ENCODE measurements around the gene MAST2. TPM values are rescaled to one million over a fixed set of nuclear protein-coding genes. Genes with fewer than 3 reads are reported as not detected.

MAST2 gene
- total and polyA plus RNA-seq, 2 of the 13 experiments (the other 11 are each of a cell fraction or from before 2014, with no cell fraction given) = 15.3 to 23.0 TPM

- TF ChIP-seq IRF1 (CRISPR knock-in tag; IDR thresholded peaks at IDR 0.05; ENCODE audit: low read depth) (no peak), MTA1 (CRISPR knock-in tag; IDR thresholded peaks at IDR 0.05; ENCODE audit: borderline replicate concordance) (no peak), CENPX (CRISPR knock-in tag; IDR thresholded peaks at IDR 0.05) (no peak), FOXA3 (CRISPR knock-in tag; IDR thresholded peaks at IDR 0.05) (no peak)
Observed at GRCh38 chr1:46080257-46080656, 276.8 kb downstream of the MAST2 start (continued).

GRCh38 chr1:46081206-46081605 lies 277.8 kb downstream of the MAST2 start:
- no peaks in the 10 kb centered on the region for H3K4me1 ChIP-seq (ENCODE audit: insufficient read depth, low read length)
- no peak overlapping the region for H3K27ac ChIP-seq (ENCODE audit: extremely low read length, insufficient read depth, low read length)
- TF ChIP-seq ZNF546 (CRISPR knock-in tag; conservative IDR thresholded peaks at IDR 0.05) (no peak), TCF12 (IDR thresholded peaks at IDR 0.05) (no peak), TCF12 (CRISPR knock-in tag; IDR thresholded peaks at IDR 0.05) (no peak), ARHGAP35 (CRISPR knock-in tag; IDR thresholded peaks at IDR 0.05; ENCODE audit: borderline replicate concordance) (no peak), RXRB (CRISPR knock-in tag; IDR thresholded peaks at IDR 0.05; ENCODE audit: borderline replicate concordance) (no peak), HOXA3 (CRISPR knock-in tag; IDR thresholded peaks at IDR 0.05) (no peak), DR1 (CRISPR knock-in tag; IDR thresholded peaks at IDR 0.05) (no peak), ARID3A (IDR thresholded peaks at IDR 0.05; ENCODE audit: low read depth, low read length) (no peak), NCOA5 (CRISPR knock-in tag; IDR thresholded peaks at IDR 0.05) (no peak), GPN1 (CRISPR knock-in tag; IDR thresholded peaks at IDR 0.05; ENCODE audit: borderline replicate concordance) (no peak), ZNF710 (CRISPR knock-in tag; IDR thresholded peaks at IDR 0.05; ENCODE audit: borderline replicate concordance) (no peak), U2AF1 (optimal IDR thresholded peaks at IDR 0.05; ENCODE audit: low read depth, low read length) (no peak), NCOR1 (IDR thresholded peaks at IDR 0.05; ENCODE audit: borderline replicate concordance, low read length) (no peak), MEIS2 (CRISPR knock-in tag; IDR thresholded peaks at IDR 0.05) (no peak), ATF6 (CRISPR knock-in tag; conservative IDR thresholded peaks at IDR 0.05) (no peak)
- POLR2A ChIA-PET = no interaction called here
- no peaks in the 10 kb centered on the region for H3K79me2 ChIP-seq (ENCODE audit: insufficient read depth, low read length)
- CTCF ChIA-PET (ENCODE audit: low intra/inter-chr PET ratio, low total read pairs) = no interaction called here
- in situ Hi-C loops (cut with HindIII; ENCODE audit: extremely low pct_ligation_motif_present, low pct_unique_long_range_greater_than_20kb) = no loop called here
- ATAC-seq = no peak
- H3K4me3 ChIP-seq (replicated peaks in 1 of 3; ENCODE audit: insufficient read depth in 1 of 3, low read depth in 2 of 3, low read length in 3 of 3) = no peak overlapping the region
- no peaks in the 10 kb centered on the region for H3K36me3 ChIP-seq (replicated peaks in 1 of 2; ENCODE audit: control insufficient read depth in 1 of 2, insufficient read depth in 2 of 2, low read length in 2 of 2)
- 81% methylated on average over 7 of the region's 7 CpGs for WGBS (ENCODE audit: low lambda C conversion rate)
- H3K9ac ChIP-seq (ENCODE audit: insufficient read depth, low read depth, low read length) = no peak overlapping the region
- intact Hi-C loops (cut with micrococcal nuclease; ENCODE audit: unreplicated experiment) = no loop called here
- no peaks in the 10 kb centered on the region for H3K9me3 ChIP-seq (ENCODE audit: low read length)
- DNase-seq (ENCODE audit: low spot score) = no peak
- BruUV-seq (replicated peaks) = no TSS peak
- H4K20me1 ChIP-seq (ENCODE audit: insufficient read depth, low read length) = no peaks in the 10 kb centered on the region
- no peak for FAIRE-seq
- H3K4me2 ChIP-seq (ENCODE audit: low read depth, low read length) = no peak overlapping the region
- H3K27me3 ChIP-seq (ENCODE audit: control insufficient read depth in 1 of 2, insufficient read depth in 2 of 2, low read length in 2 of 2) = no peaks in the 10 kb centered on the region
- H2AFZ ChIP-seq (ENCODE audit: low read length) = no peak overlapping the region

Measured in HepG2 (cell line).